Upper lobe of left lung (tissue), 4 donors: ENCODE results near the gene BRIP1.

Experiments
- CTCF ChIP-seq, 6 experiments: fragments of 450-650 bp in 4 of 6; fragments of 200-600 bp in 2 of 6; sonication (generic) in 2 of 6; IDR thresholded peaks; one replicate each; pipeline ENCODE4 v1.5.1; 2016 to 2019; ENCODE audit warnings: antibody characterized with exemption in 6 of 6
- EP300 ChIP-seq, 4 donors: sonication (generic); formaldehyde crosslinking; IDR thresholded peaks; one replicate each; pipeline ENCODE4 v1.5.1; 2017; ENCODE audit warnings: antibody characterized with exemption in 4 of 4, control low read depth in 2 of 4
- POLR2A ChIP-seq, 4 donors: fragments of 450-650 bp; IDR thresholded peaks; one replicate each; pipeline ENCODE4 v1.5.1; 2016 to 2017; ENCODE audit warnings: antibody characterized with exemption in 4 of 4, mild to moderate bottlenecking in 2 of 4
- POLR2AphosphoS5 ChIP-seq, 2 donors: sonication (generic); formaldehyde crosslinking; IDR thresholded peaks; one replicate each; pipeline ENCODE4 v1.5.1; 2017; ENCODE audit warnings: antibody characterized with exemption in 2 of 2

DNA sequence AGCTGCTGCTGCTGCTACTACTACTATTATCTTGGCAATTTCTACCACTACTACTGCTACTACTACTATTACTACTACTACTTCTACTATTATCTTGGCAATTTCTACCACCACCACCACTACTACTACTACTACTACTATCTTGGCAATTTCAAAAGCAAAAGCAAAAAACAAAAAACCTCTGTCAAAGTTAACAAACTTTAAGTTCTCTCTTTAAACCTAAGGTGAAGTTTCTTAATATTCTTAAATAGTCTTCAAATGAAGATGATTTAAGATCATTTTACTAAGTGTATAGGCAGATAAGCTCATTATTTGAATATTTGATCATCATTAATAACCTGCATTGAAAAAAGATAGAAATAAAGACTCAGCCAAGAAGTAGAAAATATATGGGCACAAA lies 118.5 kb downstream of the BRIP1 start:
- no peak for TF ChIP-seq CTCF (IDR thresholded peaks at IDR 0.05)
- TF ChIP-seq POLR2A (IDR thresholded peaks at IDR 0.05), result no peak
- TF ChIP-seq POLR2AphosphoS5 (IDR thresholded peaks at IDR 0.05), result no peak
- no peak for TF ChIP-seq EP300 (IDR thresholded peaks at IDR 0.05)
